A549 treated with AZD9567 at 1 μM for 4 hours (cell line): Measurements from ENCODE around the gene ZNF680. TPM values are rescaled to one million over a fixed set of nuclear protein-coding genes. Genes with fewer than 3 reads are reported as not detected.

Experiments used
- total RNA-seq: library from RNA; stranded (reverse); fragments of 200-300 nt; extraction: Qiagen RNA extraction; gene quantifications from 5 replicates; pipeline ENCODE4 v1.2.3, GENCODE V29; 2022; ENCODE audit not compliant: insufficient read depth

The ZNF680 gene
- total RNA-seq: 0.86 to 3.2 TPM (median 3.0 TPM) in 5 replicates

GRCh38 chr7:64562626-64563278, at the start of gene ZNF680:
Gene ZNF680 (minus strand): TSS chr7:64563071. CDS start chr7:64562954, 117 bp downstream.

Other genes with a start within 250 kb of the ZNF680 start
- gene ZNF736, start 249.1 kb downstream of the ZNF680 start, total RNA-seq: 0.01 TPM in 2 of 5 replicates, not detected in the others
- 2.4 to 3.0 TPM (median 2.7 TPM) in 5 replicates for gene ZNF107, start 103.1 kb upstream of the ZNF680 start, total RNA-seq
- gene ZNF138, start 231.4 kb upstream of the ZNF680 start, total RNA-seq: 1.4 to 3.8 TPM (median 3.4 TPM) in 5 replicates